Measurements from ENCODE around the gene HMOX1. TPM values are rescaled to one million over a fixed set of nuclear protein-coding genes. Genes with fewer than 3 reads are reported as not detected.
A peak's percentile ranks its signal among the peaks of the same experiment; 100 is the strongest.

HMOX1 gene
- total RNA-seq, 1 experiment from 2014 or later, result 93.0 TPM

GRCh38 chr22:35407362-35407761, 26.5 kb downstream of the HMOX1 start:
- DNase-seq, result no peak
- Histone ChIP-seq H3K9me3 (no peaks in the 10 kb centered on the region), H3K36me3 (ENCODE audit: control insufficient read depth, insufficient read depth, low read length) (peaks cover 4% of the 10 kb centered on the region), H3K27me3 (replicated peaks; ENCODE audit: control insufficient read depth, insufficient read depth, low read length) (no peaks in the 10 kb centered on the region), H3K4me3 (ENCODE audit: low read depth, low read length) (no peak overlapping the region), H3K4me1 (no peaks in the 10 kb centered on the region)
- ChIA-PET POLR2A (no interaction called here), CTCF (no interaction called here)
- intact Hi-C loops (cut with micrococcal nuclease; ENCODE audit: unreplicated experiment), result no loop called here
- no TSS peak for BruUV-seq (replicated peaks)
- H3K4me1 Mint-ChIP-seq (ENCODE audit: low read depth, unreplicated experiment), result peaks cover 6% of the 10 kb centered on the region
- H3K27ac Mint-ChIP-seq (ENCODE audit: unreplicated experiment), result no peak overlapping the region
- TF ChIP-seq, protein P1, sequence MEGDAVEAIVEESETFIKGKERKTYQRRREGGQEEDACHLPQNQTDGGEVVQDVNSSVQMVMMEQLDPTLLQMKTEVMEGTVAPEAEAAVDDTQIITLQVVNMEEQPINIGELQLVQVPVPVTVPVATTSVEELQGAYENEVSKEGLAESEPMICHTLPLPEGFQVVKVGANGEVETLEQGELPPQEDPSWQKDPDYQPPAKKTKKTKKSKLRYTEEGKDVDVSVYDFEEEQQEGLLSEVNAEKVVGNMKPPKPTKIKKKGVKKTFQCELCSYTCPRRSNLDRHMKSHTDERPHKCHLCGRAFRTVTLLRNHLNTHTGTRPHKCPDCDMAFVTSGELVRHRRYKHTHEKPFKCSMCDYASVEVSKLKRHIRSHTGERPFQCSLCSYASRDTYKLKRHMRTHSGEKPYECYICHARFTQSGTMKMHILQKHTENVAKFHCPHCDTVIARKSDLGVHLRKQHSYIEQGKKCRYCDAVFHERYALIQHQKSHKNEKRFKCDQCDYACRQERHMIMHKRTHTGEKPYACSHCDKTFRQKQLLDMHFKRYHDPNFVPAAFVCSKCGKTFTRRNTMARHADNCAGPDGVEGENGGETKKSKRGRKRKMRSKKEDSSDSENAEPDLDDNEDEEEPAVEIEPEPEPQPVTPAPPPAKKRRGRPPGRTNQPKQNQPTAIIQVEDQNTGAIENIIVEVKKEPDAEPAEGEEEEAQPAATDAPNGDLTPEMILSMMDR (IDR thresholded peaks at IDR 0.05; ENCODE audit: insufficient read depth in 1 of 2, low read depth in 1 of 2, low read length in 1 of 2, severe bottlenecking in 1 of 2, unreplicated experiment in 1 of 2), result no peak
- H3K36me3 Mint-ChIP-seq (ENCODE audit: insufficient read depth, unreplicated experiment), result peaks cover 77% of the 10 kb centered on the region
- no peaks in the 10 kb centered on the region for H3K9me3 Mint-ChIP-seq (ENCODE audit: unreplicated experiment)
- H3K27me3 Mint-ChIP-seq (ENCODE audit: insufficient read depth, unreplicated experiment), result no peaks in the 10 kb centered on the region
- no peak overlapping the region for H3K4me3 Mint-ChIP-seq (ENCODE audit: unreplicated experiment)

GRCh38 chr22:35409783-35410662, 29.1 kb downstream of the HMOX1 start:
- Mint-ChIP-seq H3K27ac (ENCODE audit: unreplicated experiment) (peak overlapping the region; percentile 30), H3K9me3 (ENCODE audit: unreplicated experiment) (no peaks in the 10 kb centered on the region), H3K36me3 (ENCODE audit: insufficient read depth, unreplicated experiment) (peaks cover 57% of the 10 kb centered on the region), H3K4me1 (ENCODE audit: low read depth, unreplicated experiment) (peaks cover 6% of the 10 kb centered on the region), H3K27me3 (ENCODE audit: insufficient read depth, unreplicated experiment) (no peaks in the 10 kb centered on the region), H3K4me3 (ENCODE audit: unreplicated experiment) (no peak overlapping the region)
- CTCF ChIA-PET, result no interaction called here
- intact Hi-C loops (cut with micrococcal nuclease; ENCODE audit: unreplicated experiment), result loop anchor here (5.0 kb wide), 1 partner anchor 58 kb away; no protein-coding TSS in a partner anchor
- no peak for DNase-seq
- no peaks in the 10 kb centered on the region for H3K27me3 ChIP-seq (replicated peaks; ENCODE audit: control insufficient read depth, insufficient read depth, low read length)
- TF ChIP-seq, protein P1 (IDR thresholded peaks at IDR 0.05; ENCODE audit: insufficient read depth in 1 of 2, low read depth in 1 of 2, low read length in 1 of 2, severe bottlenecking in 1 of 2, unreplicated experiment in 1 of 2), result no peak
- H3K4me1 ChIP-seq, result no peaks in the 10 kb centered on the region
- no TSS peak for BruUV-seq (replicated peaks)
- POLR2A ChIA-PET, result interaction anchor here (0.5 to 0.6 kb wide), 2 partner anchors 33 to 45 kb away, joined by 3 to 4 read pairs; no protein-coding TSS in a partner anchor
- peaks cover 3% of the 10 kb centered on the region for H3K36me3 ChIP-seq (ENCODE audit: control insufficient read depth, insufficient read depth, low read length)
- no peak overlapping the region for H3K4me3 ChIP-seq (ENCODE audit: low read depth, low read length)
- H3K9me3 ChIP-seq, result no peaks in the 10 kb centered on the region

- H3K9me3 ChIP-seq, result no peaks in the 10 kb centered on the region
- peak overlapping the region; percentile 42 for H3K27ac Mint-ChIP-seq (ENCODE audit: unreplicated experiment)
- intact Hi-C loops (cut with micrococcal nuclease; ENCODE audit: unreplicated experiment), result loop anchor here (5.0 kb wide), 1 partner anchor 58 kb away; no protein-coding TSS in a partner anchor
- H3K36me3 ChIP-seq (ENCODE audit: control insufficient read depth, insufficient read depth, low read length), result peaks cover 3% of the 10 kb centered on the region
- no peak overlapping the region for H3K4me3 Mint-ChIP-seq (ENCODE audit: unreplicated experiment)
- no peaks in the 10 kb centered on the region for H3K27me3 ChIP-seq (replicated peaks; ENCODE audit: control insufficient read depth, insufficient read depth, low read length)
- CTCF ChIA-PET, result no interaction called here
- POLR2A ChIA-PET, result interaction anchor here (0.6 kb wide), 1 partner anchor 46 kb away, joined by 4 read pairs; no protein-coding TSS in a partner anchor
- H3K36me3 Mint-ChIP-seq (ENCODE audit: insufficient read depth, unreplicated experiment), result peaks cover 56% of the 10 kb centered on the region
- H3K9me3 Mint-ChIP-seq (ENCODE audit: unreplicated experiment), result no peaks in the 10 kb centered on the region
- H3K4me1 ChIP-seq, result no peaks in the 10 kb centered on the region
- TF ChIP-seq, protein P1 (IDR thresholded peaks at IDR 0.05; ENCODE audit: insufficient read depth in 1 of 2, low read depth in 1 of 2, low read length in 1 of 2, severe bottlenecking in 1 of 2, unreplicated experiment in 1 of 2), result no peak
- no TSS peak for BruUV-seq (replicated peaks)
- peaks cover 6% of the 10 kb centered on the region for H3K4me1 Mint-ChIP-seq (ENCODE audit: low read depth, unreplicated experiment)
- no peak for DNase-seq
- H3K27me3 Mint-ChIP-seq (ENCODE audit: insufficient read depth, unreplicated experiment), result no peaks in the 10 kb centered on the region
- no peak overlapping the region for H3K4me3 ChIP-seq (ENCODE audit: low read depth, low read length)
Measured at GRCh38 chr22:35410663-35411034, 29.8 kb downstream of the HMOX1 start.
